GM12892 (cell line): Measurements from ENCODE around the gene MUC12.

ENCODE experiments used
- POLR2A ChIP-seq: IDR thresholded peaks from 2 replicates; pipeline ENCODE4 v1.6.1; 2011; ENCODE audit warnings: low read depth, low read length, control low read depth
- POLR2AphosphoS5 ChIP-seq: IDR thresholded peaks from 2 replicates; pipeline ENCODE4 v1.6.1; 2011; ENCODE audit warnings: low read depth, low read length, control low read depth
- TAF1 ChIP-seq: IDR thresholded peaks from 2 replicates; pipeline ENCODE4 v1.6.1; 2011; ENCODE audit warnings: low read depth, mild to moderate bottlenecking, control low read depth, low read length, borderline replicate concordance

GRCh38 chr7:101017064-101017777 is 47.9 kb downstream of the MUC12 start:
- TF ChIP-seq POLR2A = peak; percentile 67; the same call in 1 of the 2 replicates
- TF ChIP-seq TAF1 = no peak
- peak; percentile 55; the same call in 1 of the 2 replicates for TF ChIP-seq POLR2AphosphoS5
